ENCODE data around the gene ARSG.
A peak's percentile ranks its signal among the peaks of the same experiment; 100 is the strongest.

DNA sequence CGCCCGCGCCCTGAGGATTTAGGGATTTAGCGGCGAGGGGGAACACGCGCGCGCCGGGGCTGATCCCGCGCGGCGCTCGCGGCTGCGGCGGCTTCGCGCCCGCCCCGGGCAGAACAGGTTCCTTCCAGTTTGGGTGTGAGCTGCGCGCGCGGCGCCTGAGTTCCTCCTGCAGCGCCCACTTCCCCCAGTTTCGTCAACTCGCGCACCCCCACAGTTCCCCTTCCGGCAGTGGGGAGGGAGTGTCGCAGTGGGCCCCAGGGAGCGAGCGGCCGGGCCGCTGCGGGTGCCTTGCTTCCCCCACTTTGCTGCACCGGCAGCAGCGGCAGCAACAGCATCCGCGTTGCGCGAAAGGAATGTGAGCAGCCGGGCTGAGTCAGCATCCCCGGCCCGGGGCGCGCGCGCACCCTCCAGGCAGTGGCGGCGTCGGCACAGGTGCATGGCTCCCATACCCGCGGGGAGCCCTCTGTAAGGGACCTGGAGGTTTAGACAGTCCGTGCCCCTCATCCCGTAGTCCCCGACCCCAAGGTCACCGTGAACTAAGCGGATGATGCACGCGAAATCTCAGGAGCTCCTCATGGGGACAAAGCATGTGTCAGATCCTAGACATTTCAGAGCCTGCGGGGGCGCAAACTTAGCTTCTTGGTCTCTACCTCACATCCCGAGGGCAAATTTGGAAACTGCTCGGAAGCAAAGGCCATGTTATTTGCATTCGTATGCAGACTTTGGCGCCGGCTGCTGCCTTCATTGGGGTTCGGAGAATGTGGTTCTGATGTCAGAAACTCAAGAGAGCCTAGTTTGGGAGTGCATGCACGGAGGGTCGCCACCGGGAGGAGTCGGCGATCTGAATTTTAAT, 767 bp downstream of the ARSG start:
- TF ChIP-seq, protein P1, sequence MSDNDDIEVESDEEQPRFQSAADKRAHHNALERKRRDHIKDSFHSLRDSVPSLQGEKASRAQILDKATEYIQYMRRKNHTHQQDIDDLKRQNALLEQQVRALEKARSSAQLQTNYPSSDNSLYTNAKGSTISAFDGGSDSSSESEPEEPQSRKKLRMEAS (IDR thresholded peaks at IDR 0.05): peak; percentile 69
- TF ChIP-seq EP300 (IDR thresholded peaks at IDR 0.05; ENCODE audit: borderline replicate concordance) (no peak), FOXM1 (IDR thresholded peaks at IDR 0.05; ENCODE audit: borderline replicate concordance, low read depth) (no peak), RAD21 (IDR thresholded peaks at IDR 0.05; ENCODE audit: low read depth) (0 out of 2 replicates have a peak, but pooled peaks have one; percentile 9), CREB1 (IDR thresholded peaks at IDR 0.05; ENCODE audit: low read depth) (no peak)
- TF ChIP-seq, protein P2, sequence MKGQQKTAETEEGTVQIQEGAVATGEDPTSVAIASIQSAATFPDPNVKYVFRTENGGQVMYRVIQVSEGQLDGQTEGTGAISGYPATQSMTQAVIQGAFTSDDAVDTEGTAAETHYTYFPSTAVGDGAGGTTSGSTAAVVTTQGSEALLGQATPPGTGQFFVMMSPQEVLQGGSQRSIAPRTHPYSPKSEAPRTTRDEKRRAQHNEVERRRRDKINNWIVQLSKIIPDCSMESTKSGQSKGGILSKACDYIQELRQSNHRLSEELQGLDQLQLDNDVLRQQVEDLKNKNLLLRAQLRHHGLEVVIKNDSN (IDR thresholded peaks at IDR 0.05): no peak
- TF ChIP-seq, protein P3, sequence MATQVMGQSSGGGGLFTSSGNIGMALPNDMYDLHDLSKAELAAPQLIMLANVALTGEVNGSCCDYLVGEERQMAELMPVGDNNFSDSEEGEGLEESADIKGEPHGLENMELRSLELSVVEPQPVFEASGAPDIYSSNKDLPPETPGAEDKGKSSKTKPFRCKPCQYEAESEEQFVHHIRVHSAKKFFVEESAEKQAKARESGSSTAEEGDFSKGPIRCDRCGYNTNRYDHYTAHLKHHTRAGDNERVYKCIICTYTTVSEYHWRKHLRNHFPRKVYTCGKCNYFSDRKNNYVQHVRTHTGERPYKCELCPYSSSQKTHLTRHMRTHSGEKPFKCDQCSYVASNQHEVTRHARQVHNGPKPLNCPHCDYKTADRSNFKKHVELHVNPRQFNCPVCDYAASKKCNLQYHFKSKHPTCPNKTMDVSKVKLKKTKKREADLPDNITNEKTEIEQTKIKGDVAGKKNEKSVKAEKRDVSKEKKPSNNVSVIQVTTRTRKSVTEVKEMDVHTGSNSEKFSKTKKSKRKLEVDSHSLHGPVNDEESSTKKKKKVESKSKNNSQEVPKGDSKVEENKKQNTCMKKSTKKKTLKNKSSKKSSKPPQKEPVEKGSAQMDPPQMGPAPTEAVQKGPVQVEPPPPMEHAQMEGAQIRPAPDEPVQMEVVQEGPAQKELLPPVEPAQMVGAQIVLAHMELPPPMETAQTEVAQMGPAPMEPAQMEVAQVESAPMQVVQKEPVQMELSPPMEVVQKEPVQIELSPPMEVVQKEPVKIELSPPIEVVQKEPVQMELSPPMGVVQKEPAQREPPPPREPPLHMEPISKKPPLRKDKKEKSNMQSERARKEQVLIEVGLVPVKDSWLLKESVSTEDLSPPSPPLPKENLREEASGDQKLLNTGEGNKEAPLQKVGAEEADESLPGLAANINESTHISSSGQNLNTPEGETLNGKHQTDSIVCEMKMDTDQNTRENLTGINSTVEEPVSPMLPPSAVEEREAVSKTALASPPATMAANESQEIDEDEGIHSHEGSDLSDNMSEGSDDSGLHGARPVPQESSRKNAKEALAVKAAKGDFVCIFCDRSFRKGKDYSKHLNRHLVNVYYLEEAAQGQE (IDR thresholded peaks at IDR 0.05; ENCODE audit: low read depth): no peak
